ENCODE data around the gene FBXL20. TPM values are rescaled to one million over a fixed set of nuclear protein-coding genes. Genes with fewer than 3 reads are reported as not detected.

FBXL20 gene
- total RNA-seq, 4 donors from 2014 or later, result 10.4 to 15.4 (median 13.1) TPM

- peak overlapping the region in 1 of 4 donors; percentile 22 for H3K27ac ChIP-seq
Observed at GRCh38 chr17:39212195-39212810, 189.1 kb downstream of the FBXL20 start.

GRCh38 chr17:39210093-39210434 lies 191.4 kb downstream of the FBXL20 start:
- peaks cover 0 to under 1% of the 10 kb centered on the region in 2 donors for H3K36me3 ChIP-seq
- H3K27ac ChIP-seq, result peak overlapping the region; percentile 86 to 94 (median 88)
- no peaks in the 10 kb centered on the region for H3K27me3 ChIP-seq
- in situ Hi-C loops (cut with MboI; ENCODE audit: low sequenced_read_pairs in 4 of 4), result no loop called here
- H3K4me1 ChIP-seq, result peaks cover 21 to 27% of the 10 kb centered on the region in 2 donors
- peak overlapping the region; percentile 45 to 69 (median 54) for H3K4me3 ChIP-seq
- intact Hi-C loops (cut with DNase I; ENCODE audit: low total_unique reads), result no loop called here
- peak in 1 of 2 donors; percentile 2 for ATAC-seq
- no peaks in the 10 kb centered on the region for H3K9me3 ChIP-seq
- TF ChIP-seq POLR2A (IDR thresholded peaks at IDR 0.05) (no peak), CTCF (IDR thresholded peaks at IDR 0.05 in 4 of 5, conservative IDR thresholded peaks at IDR 0.05 in 1 of 5) (no peak)
- no peak for DNase-seq

More at GRCh38 chr17:39212195-39212810, 189.1 kb downstream of the FBXL20 start:
- in situ Hi-C loops (cut with MboI; ENCODE audit: low sequenced_read_pairs in 4 of 4), result no loop called here
- H3K4me1 ChIP-seq, result peaks cover 21 to 27% of the 10 kb centered on the region in 2 donors
- no peaks in the 10 kb centered on the region for H3K27me3 ChIP-seq
- TF ChIP-seq POLR2A (IDR thresholded peaks at IDR 0.05), result no peak
- no peaks in the 10 kb centered on the region for H3K36me3 ChIP-seq
- ATAC-seq (no peak), DNase-seq (no peak)
- intact Hi-C loops (cut with DNase I; ENCODE audit: low total_unique reads), result loop anchor here (2.0 kb wide), 1 partner anchor 14 kb away; no protein-coding TSS in a partner anchor
- no peaks in the 10 kb centered on the region for H3K9me3 ChIP-seq
- no peak overlapping the region for H3K4me3 ChIP-seq

DNA sequence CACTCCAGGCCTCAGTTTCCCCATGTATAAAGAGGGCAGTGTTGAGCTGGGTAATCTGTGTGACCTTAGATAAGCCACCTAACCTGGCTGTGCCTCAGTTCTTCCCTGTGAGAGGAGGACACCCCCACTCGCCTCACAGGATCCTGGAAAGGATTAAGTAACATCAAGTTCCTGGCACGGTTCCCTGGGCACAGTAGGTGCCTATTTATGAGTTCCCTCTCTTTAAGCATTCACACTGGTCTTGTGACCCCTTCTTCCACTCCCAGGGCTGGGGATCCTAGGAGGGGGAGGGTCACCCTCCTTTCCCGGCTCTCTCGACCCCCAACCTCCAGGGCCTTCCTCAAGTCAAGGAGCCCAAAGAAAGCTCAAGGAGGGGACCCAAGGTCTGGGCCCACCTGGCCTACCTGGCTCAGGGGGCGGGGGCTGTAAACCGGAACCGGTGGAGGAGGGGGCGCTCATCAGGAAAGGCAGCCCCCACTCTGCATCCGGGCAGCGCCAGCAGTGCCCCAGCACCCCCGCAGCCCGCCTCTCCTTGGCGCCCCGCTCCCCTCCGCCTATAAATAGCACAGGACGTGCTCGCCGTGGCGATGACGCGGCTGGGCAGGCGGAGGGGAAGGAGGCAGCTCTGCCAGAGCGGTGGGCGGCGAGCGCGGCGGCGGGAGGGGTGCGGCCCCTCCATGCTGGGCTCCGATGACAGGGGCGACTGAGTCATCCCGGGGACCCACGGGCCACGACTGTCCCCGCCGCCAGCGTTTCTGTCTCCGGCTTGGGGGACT lies 191.9 kb downstream of the FBXL20 start:
- intact Hi-C loops (cut with DNase I; ENCODE audit: low total_unique reads), result no loop called here
- Histone ChIP-seq H3K4me3 (peak overlapping the region; percentile 45 to 69 (median 54)), H3K4me1 (peaks cover 21 to 27% of the 10 kb centered on the region in 2 donors), H3K27me3 (no peaks in the 10 kb centered on the region), H3K27ac (peak overlapping the region; percentile 86 to 94 (median 88)), H3K36me3 (peaks cover 0 to 6% of the 10 kb centered on the region in 2 donors), H3K9me3 (no peaks in the 10 kb centered on the region)
- DNase-seq (peak; percentile 88), ATAC-seq (peak; percentile 79 to 89)
- in situ Hi-C loops (cut with MboI; ENCODE audit: low sequenced_read_pairs in 4 of 4), result loop anchor here in 3 of 4 donors (5.0 kb wide), 2 partner anchors 33 to 38 kb away; no protein-coding TSS in a partner anchor
- TF ChIP-seq POLR2A (IDR thresholded peaks at IDR 0.05) (peak; percentile 61 to 68), CTCF (IDR thresholded peaks at IDR 0.05 in 4 of 5, conservative IDR thresholded peaks at IDR 0.05 in 1 of 5) (no peak)

DNA sequence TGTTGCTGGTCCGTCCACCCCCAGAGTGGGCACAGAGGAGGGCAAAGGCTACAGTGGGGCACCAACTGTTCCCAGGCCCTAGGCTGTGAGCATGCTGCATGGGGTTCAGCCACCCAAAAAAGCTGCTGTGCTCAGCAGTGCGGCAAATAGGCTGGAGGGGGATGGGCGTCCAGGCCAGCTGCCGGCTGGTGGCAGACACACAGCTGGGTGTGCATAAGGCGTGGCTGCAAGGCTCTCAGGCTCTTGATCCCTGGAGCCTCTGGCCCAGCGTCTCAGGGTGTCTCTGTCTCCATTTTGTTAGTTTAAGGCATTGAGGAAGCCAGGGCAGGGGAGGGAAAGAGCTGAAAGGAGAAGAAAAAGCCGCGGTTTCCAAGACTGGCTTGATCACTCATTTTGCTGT lies 192.5 kb downstream of the FBXL20 start:
- peak; percentile 38 to 61 for DNase-seq
- H3K9me3 ChIP-seq, result no peaks in the 10 kb centered on the region
- peak overlapping the region in 3 of 4 donors; percentile 45 to 69 (median 54) for H3K4me3 ChIP-seq
- peak overlapping the region; percentile 86 to 94 (median 88) for H3K27ac ChIP-seq
- ATAC-seq, result peak; percentile 24 to 35
- H3K4me1 ChIP-seq, result peaks cover 21 to 27% of the 10 kb centered on the region in 2 donors
- H3K27me3 ChIP-seq, result no peaks in the 10 kb centered on the region
- TF ChIP-seq CTCF (IDR thresholded peaks at IDR 0.05 in 4 of 5, conservative IDR thresholded peaks at IDR 0.05 in 1 of 5) (no peak), POLR2A (IDR thresholded peaks at IDR 0.05) (no peak)
- in situ Hi-C loops (cut with MboI; ENCODE audit: low sequenced_read_pairs in 4 of 4) (loop anchor here in 3 of 4 donors (5.0 kb wide), 2 partner anchors 33 to 38 kb away; no protein-coding TSS in a partner anchor), intact Hi-C loops (cut with DNase I; ENCODE audit: low total_unique reads) (no loop called here)
- H3K36me3 ChIP-seq, result peaks cover 0 to 12% of the 10 kb centered on the region in 2 donors

DNA sequence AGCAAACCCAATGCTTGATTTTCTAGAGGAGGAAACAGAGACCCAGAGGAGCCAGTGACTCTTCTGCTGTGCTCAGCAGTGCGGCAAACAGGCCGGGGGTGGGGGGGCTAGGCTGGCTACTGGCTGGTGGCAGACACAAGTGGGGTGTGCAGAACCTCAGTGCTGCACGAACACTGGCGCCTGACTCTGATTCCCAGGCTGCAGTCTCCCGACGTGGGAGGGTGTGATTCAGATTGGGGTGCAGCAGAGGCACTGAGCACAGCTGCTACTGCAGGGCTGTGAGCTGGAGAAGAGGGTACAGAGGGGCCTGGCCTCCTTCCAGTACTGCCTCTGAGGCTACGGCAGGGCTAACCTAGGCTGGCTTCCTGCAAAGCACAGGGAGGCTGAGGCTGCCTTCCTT lies 193.3 kb downstream of the FBXL20 start:
- in situ Hi-C loops (cut with MboI; ENCODE audit: low sequenced_read_pairs in 4 of 4) (loop anchor here in 3 of 4 donors (5.0 kb wide), 2 partner anchors 34 to 39 kb away; no protein-coding TSS in a partner anchor), intact Hi-C loops (cut with DNase I; ENCODE audit: low total_unique reads) (no loop called here)
- Histone ChIP-seq H3K27ac (peak overlapping the region; percentile 86 to 94 (median 88)), H3K36me3 (peaks cover 0 to 20% of the 10 kb centered on the region in 2 donors), H3K27me3 (no peaks in the 10 kb centered on the region), H3K9me3 (no peaks in the 10 kb centered on the region), H3K4me1 (peaks cover 21 to 27% of the 10 kb centered on the region in 2 donors), H3K4me3 (no peak overlapping the region)
- DNase-seq (no peak), ATAC-seq (no peak)
- TF ChIP-seq CTCF (IDR thresholded peaks at IDR 0.05 in 4 of 5, conservative IDR thresholded peaks at IDR 0.05 in 1 of 5), result no peak
- TF ChIP-seq POLR2A (IDR thresholded peaks at IDR 0.05), result no peak
